Activated T-cell treated with anti-CD3 and anti-CD28 coated beads, Interleukin-2, amount 50 U/mL, for 48 hours (primary cell): Measurements from ENCODE around the gene C12orf54.
"Not testable (repeated sequence)": the region's sequence is repeated elsewhere in the genome, so short reads cannot be mapped to it uniquely, and the experiment has no call there.

ENCODE experiments used
- DNase-seq, 2 experiments: peaks; one replicate each; pipeline ENCODE4 v3.0.0-alpha.2; 2020

The C12orf54 gene

DNA sequence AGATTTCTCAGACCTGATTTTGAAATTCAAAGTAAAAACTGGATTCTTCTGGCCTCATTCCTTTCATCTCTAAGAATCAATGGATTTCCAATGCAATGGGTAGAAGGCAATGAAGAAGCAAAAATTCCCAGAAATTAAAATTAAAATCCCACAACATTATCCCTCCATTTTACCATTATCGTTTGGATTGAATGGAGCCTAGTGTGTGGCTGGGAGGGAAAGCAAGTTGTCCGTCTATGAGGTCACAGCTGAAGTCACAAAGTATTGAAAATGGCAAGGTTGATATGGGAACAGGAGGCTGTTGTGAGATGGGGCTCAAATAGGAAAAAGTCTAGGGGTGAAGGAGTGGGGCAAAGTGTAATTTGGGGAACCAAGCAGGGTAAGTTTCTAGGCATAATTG lies at the start of gene C12orf54:
TSS of gene C12orf54 (plus strand) at position 301 of the 400 bp plus-strand sequence. CDS start 799 bp downstream, outside the sequence.
- no peak for DNase-seq

DNA sequence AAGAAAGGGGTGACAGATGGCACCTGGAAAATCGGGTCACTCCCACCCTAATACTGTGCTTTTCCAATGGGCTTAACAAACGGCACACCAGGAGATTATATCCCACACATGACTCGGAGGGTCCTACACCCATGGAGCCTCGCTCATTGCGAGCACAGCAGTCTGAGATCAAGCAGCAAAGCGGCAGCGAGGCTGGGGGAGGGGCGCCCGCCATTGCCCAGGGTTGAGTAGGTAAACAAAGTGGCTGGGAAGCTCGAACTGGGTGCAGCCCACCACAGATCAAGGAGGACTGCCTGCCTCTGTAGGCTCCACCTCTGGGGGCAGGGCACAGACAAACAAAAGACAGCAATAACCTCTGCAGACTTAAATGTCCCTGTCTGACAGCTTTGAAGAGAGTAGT lies 48.3 kb upstream of the C12orf54 start:
- not testable (repeated sequence) for DNase-seq

DNA sequence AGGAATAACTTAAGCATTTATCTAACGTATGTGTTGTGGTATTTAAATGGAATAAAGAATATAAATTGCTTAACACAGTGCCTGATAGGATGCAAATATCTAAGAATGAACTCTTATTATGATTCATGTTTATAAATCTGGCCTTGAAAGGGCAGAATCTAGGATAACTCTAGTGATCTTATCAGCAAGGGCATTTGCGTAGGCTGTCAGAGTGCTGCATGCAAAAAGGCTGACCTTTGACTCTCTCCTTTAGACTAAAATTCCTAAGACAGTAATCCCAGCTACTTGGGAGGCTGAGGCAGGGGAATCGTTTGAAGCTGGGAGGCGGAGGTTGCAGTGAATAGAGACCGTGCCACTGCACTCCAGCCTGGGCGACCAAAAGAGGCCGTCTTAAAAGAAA lies 41.2 kb upstream of the C12orf54 start:
- no peak for DNase-seq

DNA sequence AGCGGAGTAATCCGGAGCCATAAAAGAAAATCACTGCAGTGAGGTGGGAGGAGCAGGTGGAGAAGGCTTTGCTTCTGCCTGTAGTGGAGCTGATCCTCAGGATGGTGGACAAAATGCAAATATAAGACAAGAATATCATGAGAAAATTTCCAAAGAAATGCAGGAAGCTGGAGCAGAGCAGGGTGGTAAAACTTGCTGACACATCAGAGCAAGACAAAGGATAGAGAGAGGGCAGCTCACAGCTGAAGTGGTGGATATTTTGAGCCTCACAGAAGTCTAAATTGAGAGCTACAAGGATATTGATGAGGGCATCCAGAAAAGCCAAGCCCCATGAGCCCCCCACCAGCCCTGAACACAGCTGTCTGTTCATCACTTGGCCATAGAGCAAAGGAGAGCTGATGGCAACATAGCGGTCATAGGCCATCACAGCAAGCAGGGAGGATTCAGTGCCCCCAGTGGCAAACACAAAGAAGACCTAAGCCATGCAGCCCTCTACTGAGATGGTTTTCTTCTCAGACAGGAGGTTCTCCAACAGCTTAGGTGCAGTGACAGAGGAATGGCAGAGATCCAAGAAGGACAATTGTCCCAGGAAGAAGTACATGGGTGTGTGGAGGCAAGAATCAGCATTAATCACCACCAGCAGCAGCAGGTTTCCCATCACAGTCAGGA lies 40.0 kb upstream of the C12orf54 start:
- DNase-seq, result no peak

DNA sequence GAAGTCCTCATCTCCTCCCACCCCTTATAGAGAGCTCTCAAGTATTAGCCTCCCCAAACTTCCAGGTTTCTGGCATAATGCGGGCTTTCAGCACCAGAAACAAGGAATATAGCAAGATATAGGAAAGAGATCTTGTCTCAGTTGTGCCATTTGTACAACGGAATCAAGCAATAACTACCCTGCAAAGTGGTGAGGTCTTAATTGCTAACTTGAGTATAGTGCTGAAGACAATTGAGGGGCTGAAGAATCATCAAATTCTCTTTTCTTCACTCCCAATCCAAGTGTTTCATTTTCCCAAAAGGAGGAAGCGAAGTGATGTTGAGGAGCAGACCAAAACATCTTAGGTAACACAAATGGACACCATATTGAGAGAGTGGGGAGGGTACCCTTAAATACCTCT lies 36.8 kb upstream of the C12orf54 start:
- no peak for DNase-seq

DNA sequence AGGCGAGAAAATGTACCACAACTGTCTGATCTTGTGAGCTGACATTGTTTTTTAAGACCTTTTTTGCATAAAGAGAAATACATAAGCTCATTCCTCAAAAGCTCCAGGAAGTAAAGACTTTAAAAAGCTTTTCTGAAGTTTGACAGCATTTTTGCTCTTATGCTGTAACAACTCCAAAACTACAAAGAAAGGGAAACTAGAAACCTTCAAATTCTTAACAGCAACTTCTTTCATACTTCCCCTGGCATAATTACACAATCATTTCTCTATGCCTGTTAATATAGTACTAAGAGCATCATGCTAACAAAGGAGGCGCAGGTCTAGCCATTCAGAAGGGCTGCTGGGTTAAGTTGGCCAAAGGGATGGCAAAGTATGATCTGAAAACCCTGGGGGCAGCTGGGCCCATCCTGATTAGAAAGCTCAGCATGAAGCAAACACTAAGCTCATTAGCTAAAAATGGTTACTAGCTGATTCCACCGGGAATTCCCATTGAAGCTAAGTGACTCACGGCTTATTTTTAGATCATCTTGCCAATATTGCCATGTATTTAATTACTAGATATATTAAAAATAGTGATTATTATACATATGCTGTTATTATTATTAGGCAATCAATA lies 36.0 kb upstream of the C12orf54 start:
- DNase-seq, result no peak

DNA sequence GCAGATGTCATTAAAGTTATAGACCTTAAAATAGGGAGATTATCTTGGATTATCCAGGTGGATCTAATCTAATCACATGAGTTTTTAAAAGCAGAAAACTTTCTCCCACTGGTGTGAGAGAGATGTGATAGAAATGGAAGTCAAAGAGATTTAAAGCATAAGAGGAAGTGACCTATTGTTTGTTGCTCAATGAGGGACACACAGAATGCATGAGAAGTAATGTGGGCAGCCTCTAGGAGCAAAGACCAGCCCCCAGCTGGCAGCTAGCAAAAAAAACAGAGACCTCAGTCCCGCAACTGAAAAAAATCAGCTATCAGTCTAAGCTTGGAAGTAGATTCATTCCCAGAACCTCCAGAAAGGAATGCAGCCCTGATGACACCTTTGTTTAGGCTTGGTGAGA lies 34.5 kb upstream of the C12orf54 start:
- DNase-seq, result no peak

DNA sequence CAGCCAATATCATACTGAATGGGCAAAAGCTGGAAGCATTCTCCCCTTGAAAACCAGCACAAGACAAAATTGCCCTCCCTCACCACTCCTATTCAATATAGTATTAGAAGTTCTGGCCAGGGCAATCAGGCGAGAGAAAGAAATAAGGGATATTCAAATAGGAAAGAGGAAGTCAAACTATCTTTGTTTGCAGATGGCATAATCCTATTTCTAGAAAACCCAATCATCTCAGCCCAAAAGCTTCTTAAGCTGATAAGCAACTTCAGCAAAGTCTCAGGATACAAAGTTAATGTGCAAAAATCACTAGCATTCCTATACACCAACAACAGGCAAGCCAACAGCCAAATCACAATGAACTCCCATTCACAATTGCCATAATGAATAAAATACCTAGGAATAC lies 30.9 kb upstream of the C12orf54 start:
- no peak for DNase-seq

DNA sequence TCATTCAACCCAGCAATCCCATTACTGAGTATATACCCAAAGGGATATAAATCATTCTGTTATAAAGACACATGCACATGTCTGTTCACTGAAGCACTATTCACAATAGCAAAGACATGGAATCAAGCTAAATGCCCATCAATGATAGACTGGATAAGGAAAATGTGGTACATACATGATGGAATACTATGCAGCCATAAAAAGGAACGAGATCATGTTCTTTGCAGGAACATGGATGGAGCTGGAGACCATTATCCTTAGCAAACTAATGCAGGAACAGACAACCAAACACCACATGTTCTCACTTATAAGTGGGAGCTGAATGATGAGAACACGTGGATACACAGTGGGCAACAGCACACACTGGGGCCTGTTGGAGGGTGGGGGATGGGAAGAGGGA lies 29.3 kb upstream of the C12orf54 start:
- not testable (repeated sequence) for DNase-seq

DNA sequence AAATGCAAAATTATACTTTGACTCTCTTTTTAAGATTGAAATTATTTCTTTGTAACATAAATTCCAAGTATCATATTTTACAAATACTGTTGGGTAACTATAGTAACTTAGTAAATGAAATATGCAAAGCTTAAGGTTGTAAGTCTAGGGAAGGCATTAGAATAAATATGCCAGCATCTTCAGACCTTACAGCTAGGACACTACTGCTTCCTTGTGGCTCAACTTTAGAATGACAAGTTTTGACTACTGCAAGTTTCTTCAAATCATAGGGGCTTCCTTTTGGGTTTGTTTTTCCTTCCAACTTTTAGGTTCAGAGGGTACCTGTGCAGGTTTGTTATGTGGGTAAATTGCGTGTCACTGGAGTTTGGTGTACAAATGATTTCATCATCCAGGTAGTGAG lies 27.6 kb upstream of the C12orf54 start:
- DNase-seq, result no peak

DNA sequence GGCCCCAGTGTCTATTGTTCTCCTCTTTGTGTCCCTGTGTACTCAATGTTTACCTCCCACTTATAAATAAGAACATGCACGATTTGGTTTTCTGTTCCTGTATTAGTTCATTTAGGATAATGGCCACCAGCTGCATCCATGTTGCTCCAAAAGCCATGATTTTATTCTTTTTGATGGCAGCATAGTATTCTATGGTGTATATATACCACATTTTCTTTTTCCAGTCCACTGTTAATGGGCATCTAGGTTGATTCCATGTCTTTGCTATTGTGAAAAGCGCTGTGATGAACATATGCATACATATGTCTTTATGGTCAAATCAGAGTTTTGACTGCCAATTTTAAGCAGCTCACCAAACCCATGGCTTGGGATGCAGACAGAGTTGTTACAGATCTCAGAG lies 27.2 kb upstream of the C12orf54 start:
- DNase-seq, result no peak

DNA sequence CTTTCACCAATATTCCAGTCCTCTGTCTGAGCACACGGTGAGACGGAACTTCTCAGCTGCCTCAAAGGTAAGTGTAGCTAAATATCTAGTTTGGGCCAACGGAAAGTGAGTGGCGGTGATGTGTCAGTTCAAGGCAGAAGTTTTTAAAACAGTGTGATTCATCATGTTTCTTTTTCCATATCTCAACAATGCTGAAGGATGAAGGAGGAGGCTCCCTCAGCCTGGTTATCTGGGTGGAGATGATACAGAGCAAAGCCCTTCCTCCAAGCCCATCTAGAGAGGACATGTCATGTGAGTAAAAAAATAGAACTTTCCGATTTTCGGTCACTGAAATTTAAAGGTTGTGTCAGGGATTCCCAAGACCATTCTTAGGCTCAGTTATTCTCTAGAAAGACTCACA lies 23.0 kb upstream of the C12orf54 start:
- DNase-seq, result no peak

DNA sequence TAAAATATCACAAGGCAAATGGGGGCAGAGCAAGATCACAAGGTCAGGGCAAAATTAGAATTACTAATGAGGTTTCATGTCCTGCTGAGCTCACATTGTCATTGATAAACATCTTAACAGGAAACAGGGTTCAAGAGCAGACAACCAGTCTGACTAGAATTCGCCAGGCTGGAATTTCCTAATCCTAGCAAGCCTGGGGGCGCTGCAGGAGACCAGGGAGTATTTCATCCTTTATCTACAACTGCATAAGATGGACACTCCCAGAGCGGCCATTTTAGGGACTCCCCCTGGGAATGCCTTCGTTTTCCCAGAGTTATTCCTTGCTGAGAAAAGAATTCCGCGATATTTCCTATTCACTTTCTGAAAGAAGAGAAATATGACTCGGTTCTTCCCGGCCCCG lies 13.3 kb upstream of the C12orf54 start:
- DNase-seq, result not testable (repeated sequence)

DNA sequence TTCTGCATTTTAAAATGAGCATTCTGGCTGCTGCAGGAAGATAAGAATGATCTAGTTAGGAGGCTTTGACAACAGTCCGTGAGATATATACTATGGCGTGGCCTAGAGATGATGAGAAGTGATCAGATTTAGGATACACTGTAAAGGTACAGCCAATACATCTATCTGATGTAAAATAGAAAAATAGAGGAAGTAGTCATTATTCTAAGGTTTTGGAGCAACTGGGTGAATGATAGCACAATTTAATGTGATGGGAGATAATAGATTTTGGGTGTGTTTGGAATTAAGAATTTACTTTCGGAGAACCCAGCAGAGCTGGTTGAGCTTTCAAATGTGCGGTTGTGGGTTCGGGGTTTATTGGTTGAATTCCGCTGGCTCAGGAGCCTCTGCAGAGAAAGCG lies 10.0 kb upstream of the C12orf54 start, which contains the start of gene ANP32D:
TSS of gene ANP32D (plus strand) at position 301 of the 400 bp plus-strand sequence. CDS start 106 bp downstream, outside the sequence.
- DNase-seq, result no peak

DNA sequence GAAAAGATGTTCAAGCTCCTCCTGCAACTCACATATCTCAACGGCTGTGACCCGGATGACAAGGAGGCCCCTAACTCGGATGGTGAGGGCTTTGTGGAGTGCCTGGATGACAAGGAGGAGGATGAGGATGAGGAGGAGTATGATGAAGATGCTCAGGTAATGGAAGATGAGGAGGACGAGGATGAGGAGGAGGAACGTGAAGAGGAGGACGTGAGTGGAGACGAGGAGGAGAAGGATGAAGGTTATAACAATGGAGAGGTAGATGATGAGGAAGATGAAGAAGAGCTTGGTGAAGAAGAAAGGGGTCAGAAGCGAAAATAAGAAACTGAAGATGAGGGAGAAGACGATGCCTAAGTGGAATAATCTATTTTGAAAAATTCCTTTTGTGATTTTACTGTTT lies 9.2 kb upstream of the C12orf54 start:
- DNase-seq, result no peak

DNA sequence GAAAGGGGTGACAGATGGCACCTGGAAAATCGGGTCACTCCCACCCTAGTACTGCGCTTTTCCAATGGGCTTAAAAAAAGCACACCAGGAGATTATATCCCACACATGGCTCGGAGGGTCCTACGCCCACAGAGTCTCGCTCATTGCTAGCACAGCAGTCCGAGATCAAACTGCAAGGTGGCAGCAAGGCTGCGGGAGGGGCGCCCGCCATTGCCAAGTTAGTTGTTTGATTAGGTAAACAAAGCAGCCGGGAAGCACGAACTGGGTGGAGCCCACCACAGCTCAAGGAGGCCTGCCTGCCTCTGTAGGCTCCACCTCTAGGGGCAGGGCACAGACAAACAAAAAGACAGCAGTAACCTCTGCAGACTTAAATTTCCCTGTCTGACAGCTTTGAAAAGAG lies 7.8 kb upstream of the C12orf54 start:
- not testable (repeated sequence) for DNase-seq

DNA sequence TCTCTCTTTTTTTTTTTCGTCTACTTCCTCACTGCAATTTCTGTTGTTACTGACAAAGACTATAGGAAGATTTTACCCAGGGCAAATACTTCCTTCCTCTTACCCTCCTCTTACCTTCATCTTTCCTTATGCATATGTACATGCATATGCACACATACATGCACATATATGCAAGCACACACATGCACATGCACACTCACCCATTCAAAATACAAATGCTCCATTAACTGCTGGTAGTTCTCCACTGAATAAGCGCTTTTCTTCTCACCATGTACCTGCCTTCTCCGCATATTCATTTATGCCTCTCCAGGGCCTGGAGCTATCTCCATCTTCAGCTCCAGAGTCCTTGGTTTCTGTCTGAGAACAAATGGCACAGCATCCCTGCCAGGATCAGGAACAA lies 632 bp downstream of the C12orf54 start:
- DNase-seq, result no peak

DNA sequence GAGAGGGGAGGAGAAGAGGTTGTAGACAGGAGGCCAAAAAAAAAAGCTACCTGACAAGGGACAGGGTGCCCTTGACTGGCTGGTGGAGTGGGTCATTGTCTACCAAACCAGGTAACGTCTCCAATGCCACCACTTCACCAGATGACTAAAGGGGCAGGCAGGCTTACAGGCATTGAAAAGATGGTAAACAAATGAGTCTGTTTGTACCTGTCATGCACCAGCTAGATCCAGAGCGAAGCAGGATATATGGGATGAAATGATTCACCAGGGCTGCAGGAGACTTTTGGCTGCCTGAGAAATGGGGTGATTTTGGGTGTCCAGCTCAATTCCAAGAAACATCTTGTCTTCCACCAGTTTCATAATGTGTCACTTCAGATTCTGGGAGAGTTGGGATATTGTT lies 4.0 kb downstream of the C12orf54 start:
- no peak for DNase-seq

DNA sequence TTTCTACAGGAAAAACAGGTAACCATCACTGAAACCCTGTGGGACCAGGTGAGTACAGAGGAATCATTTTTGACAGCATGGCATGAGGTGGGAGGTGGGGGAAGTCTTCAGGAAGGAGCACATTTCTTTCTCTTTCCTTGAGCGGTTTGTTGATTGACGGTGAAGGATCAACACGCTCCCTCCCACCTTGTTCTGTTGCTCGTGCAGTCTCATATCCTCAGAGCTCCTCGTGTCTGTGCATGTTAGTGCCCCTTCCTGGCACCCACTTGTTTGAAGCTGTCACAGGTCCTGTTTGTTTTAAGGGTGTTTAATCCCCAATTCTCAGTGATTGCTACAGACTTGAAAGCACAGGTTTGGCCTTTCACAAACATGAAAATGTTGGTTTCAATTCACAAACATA lies 4.4 kb downstream of the C12orf54 start:
- no peak for DNase-seq

DNA sequence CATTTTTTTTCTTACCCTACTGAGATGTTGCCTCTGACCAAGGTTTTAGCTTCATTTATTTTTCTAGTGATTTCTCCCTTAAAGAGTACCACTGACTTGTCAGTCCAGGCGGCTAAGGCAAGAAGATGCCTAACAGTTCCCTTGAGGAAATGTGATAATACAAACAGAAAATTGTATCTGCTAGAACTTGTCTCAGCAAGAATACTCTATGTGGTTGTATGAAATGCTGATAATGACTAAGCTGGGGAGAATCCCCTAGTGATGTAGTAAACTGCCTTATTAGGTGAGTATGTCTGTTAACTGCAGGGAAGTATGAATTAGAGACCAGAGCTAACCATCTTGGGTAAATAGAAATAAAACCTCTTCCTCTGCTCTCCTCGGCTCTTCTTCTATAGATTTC lies 6.7 kb downstream of the C12orf54 start:
- DNase-seq, result no peak

DNA sequence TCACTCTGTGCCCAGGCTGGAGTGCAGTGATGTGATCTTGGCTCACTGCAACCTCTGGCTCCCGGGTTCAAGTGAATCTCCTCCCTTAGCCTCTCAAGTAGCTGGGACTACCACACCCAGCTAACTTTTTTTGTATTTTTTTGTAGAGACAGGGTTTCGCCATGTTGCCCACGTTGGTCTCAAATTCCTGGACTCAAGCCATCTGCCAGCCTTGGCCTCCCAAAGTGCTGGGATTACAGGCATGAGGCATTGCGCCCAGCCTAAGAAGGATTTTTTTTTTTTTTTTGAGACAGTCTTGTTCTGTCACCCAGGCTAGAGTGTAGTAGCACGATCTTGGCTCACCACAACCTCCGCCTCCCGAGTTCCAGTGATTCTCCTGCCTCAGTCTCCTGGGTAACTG lies 7.2 kb downstream of the C12orf54 start:
- not testable (repeated sequence) for DNase-seq

DNA sequence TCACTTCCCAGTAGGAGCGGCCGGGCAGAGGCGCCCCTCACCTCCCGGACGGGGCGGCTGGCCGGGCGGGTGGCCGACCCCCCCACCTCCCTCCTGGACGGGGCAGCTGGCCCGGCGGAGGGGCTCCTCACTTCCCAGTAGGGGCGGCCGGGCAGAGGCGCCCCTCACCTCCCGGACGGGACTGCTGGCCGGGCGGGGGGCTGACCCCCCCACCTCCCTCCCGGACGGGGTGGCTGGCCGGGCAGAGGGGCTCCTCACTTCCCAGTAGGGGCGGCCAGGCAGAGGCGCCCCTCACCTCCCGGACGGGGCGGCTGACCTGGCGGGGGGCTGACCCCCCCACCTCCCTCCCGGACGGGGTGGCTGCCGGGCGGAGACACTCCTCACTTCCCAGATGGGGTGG lies 18.0 kb downstream of the C12orf54 start:
- not testable (repeated sequence) for DNase-seq

DNA sequence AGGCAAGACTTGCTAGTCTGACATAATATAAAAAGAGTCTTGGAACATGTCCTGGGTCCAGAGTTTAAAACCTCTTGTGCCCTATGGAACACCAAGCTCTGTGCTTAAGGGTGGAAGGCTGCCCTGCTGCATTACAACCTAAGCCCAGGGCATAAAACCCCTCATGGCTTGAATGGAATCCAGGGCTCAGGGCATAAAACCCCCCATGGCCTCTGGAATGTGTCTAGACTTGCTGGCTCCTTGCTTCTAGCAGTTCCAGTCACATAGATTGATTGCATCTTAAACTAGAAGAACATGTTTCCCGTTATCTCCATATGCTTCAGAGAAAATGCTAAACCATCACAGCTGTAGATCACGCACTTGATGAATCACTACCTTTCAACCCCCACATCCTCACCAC lies 24.5 kb downstream of the C12orf54 start:
- DNase-seq, result not testable (repeated sequence)

DNA sequence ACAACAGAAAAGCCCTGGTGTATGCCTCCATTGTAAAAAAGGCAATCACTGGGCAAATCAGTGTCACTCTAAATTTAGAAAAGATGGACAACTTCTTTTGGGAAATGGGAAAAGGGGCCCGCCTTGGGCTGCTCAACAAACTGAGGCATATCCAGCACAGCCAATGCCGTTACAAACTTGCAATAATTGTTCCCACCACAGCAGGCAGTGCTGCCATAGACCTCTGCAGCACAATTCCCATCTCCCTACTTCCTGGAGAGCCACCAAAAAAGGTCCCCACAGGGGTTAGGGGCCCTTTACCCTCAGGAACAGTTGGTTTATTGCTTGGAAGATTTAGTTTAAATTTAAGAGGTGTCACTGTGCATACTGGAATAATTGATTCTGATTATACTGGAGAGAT lies 26.7 kb downstream of the C12orf54 start:
- DNase-seq, result no peak

DNA sequence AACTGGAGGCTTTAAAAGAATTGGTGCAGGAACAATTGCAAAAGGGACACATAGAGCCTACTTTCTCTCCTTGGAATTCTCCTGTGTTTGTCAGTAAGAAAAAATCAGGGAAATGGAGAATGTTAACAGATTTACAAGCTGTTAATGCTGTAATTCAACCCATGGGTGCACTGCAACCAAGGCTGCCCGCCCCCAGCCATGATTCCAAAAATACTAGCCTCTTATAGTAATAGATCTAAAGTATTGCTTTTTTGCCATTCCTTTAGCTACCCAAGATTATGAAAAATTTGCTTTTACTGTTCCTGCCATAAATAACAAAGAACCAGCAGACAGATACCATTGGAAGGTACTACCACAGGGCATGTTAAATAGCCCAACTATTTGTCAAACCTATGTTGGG lies 27.8 kb downstream of the C12orf54 start:
- DNase-seq, result no peak
